C4-2B (cell line): ENCODE measurements around the gene SIK3.

Experiments
- CTCF ChIP-seq: fragments of 450-650 bp; conservative IDR thresholded peaks from 2 replicates; pipeline ENCODE4 v1.5.1; 2017; ENCODE audit warnings: mild to moderate bottlenecking
- ZFX ChIP-seq: fragments of 450-650 bp; IDR thresholded peaks from 2 replicates; pipeline ENCODE4 v1.6.1; 2017

DNA sequence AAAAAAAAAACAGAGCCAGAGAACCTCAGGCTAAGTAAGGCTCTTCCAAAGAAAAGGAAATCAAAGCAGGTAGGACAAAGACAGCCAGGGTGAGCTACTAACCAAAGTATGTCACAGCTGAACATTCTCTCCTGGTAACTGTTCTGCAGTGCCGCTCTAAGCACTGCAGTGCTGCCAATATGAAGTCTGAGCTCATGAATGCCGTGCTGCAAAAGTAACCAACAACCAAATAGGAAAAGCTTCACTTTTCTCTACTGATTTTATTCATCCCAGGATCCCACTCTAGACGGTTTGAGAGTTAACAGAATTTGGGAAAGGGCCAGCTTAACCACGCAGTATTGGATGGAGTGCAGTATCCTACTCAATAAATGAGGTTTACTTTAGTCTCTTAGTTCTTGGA is 3.5 kb downstream of the SIK3 start:
- TF ChIP-seq CTCF = no peak
- no peak for TF ChIP-seq ZFX
